ENCODE data around the gene PLIN5. TPM values are rescaled to one million over a fixed set of nuclear protein-coding genes. Genes with fewer than 3 reads are reported as not detected.

PLIN5 gene
- polyA plus RNA-seq, 1 donor from 2014 or later = 1.3 TPM

- peak overlapping the region; percentile 92 for H3K4me3 ChIP-seq (ENCODE audit: low read length)
- no peaks in the 10 kb centered on the region for H3K9me3 ChIP-seq (ENCODE audit: low read length)
Measured at GRCh38 chr19:4579389-4579788, 44.4 kb upstream of the PLIN5 start.

DNA sequence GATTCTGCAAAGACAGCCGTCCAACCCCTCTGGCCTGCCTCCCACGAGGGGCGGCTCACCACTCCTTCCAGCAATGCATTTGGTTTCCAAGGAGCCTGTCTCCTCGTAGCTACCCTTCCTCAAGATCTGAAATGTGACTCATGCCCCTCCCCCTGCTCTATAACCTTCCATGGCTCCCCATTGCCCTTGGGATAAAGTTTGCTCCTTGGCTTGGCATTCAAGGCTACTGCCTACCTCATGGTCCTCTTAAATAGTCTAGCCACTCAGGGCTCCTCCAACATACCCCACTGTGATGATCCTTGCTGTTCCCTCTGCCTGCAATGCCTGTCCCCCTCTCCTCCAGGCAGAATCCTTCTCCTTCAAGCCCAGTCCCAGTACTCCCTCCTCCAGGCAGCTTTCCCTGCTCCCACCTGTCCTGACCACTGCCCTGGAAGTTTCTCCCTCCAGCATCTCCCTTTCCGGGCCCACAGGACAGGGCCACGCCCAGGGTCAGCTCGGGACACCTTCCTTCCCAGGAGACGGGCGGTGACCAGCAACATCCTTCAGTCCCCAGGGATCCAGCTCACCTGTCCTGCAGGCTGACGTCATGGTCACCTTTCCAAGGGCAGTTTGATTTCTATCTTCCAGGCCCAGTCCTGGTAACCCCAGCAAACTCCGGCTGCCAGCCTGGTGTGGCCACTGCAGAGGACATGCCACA, 43.7 kb upstream of the PLIN5 start:
- Histone ChIP-seq H3K36me3 (ENCODE audit: insufficient read depth, low read length) (no peaks in the 10 kb centered on the region), H3F3A (ENCODE audit: insufficient read depth, low read length, poor library complexity, severe bottlenecking) (no peaks in the 10 kb centered on the region), H3K9me2 (ENCODE audit: insufficient read depth, low read length) (no peaks in the 10 kb centered on the region), H3K4me3 (ENCODE audit: low read length) (peak overlapping the region; percentile 92), H3K27me3 (ENCODE audit: insufficient read depth, low read depth, low read length) (no peaks in the 10 kb centered on the region), H3K27ac (ENCODE audit: low read length) (no peak overlapping the region), H3K4me2 (ENCODE audit: low read length) (no peak overlapping the region), H3K9me3 (ENCODE audit: low read length) (no peaks in the 10 kb centered on the region), H2AFZ (ENCODE audit: low read depth, low read length) (no peak overlapping the region), H3K9ac (ENCODE audit: low read length) (no peak overlapping the region), H4K20me1 (ENCODE audit: insufficient read depth) (peaks cover 17% of the 10 kb centered on the region), H3K79me2 (replicated peaks; ENCODE audit: insufficient read depth, low read length) (peaks cover 11% of the 10 kb centered on the region)
- TF ChIP-seq SMC3 (conservative IDR thresholded peaks at IDR 0.05; ENCODE audit: poor library complexity) (no peak), RAD21 (conservative IDR thresholded peaks at IDR 0.05) (no peak), EP300 (conservative IDR thresholded peaks at IDR 0.05; ENCODE audit: poor library complexity, severe bottlenecking) (no peak), MXI1 (conservative IDR thresholded peaks at IDR 0.05; ENCODE audit: poor library complexity, severe bottlenecking) (no peak), TAF1 (IDR thresholded peaks at IDR 0.05; ENCODE audit: low read depth) (no peak), EZH2 (IDR thresholded peaks at IDR 0.05; ENCODE audit: borderline replicate concordance, insufficient read depth, low read length, poor library complexity, severe bottlenecking) (no peak)
- TF ChIP-seq, protein P1, sequence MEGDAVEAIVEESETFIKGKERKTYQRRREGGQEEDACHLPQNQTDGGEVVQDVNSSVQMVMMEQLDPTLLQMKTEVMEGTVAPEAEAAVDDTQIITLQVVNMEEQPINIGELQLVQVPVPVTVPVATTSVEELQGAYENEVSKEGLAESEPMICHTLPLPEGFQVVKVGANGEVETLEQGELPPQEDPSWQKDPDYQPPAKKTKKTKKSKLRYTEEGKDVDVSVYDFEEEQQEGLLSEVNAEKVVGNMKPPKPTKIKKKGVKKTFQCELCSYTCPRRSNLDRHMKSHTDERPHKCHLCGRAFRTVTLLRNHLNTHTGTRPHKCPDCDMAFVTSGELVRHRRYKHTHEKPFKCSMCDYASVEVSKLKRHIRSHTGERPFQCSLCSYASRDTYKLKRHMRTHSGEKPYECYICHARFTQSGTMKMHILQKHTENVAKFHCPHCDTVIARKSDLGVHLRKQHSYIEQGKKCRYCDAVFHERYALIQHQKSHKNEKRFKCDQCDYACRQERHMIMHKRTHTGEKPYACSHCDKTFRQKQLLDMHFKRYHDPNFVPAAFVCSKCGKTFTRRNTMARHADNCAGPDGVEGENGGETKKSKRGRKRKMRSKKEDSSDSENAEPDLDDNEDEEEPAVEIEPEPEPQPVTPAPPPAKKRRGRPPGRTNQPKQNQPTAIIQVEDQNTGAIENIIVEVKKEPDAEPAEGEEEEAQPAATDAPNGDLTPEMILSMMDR (IDR thresholded peaks at IDR 0.05; ENCODE audit: poor library complexity, severe bottlenecking) = no peak

More at GRCh38 chr19:4579389-4579788, 44.4 kb upstream of the PLIN5 start:
- peaks cover 17% of the 10 kb centered on the region for H4K20me1 ChIP-seq (ENCODE audit: insufficient read depth)
- H3K36me3 ChIP-seq (ENCODE audit: insufficient read depth, low read length) = no peaks in the 10 kb centered on the region
- H3K9ac ChIP-seq (ENCODE audit: low read length) = no peak overlapping the region
- no peak overlapping the region for H2AFZ ChIP-seq (ENCODE audit: low read depth, low read length)
- H3K9me2 ChIP-seq (ENCODE audit: insufficient read depth, low read length) = no peaks in the 10 kb centered on the region
- peaks cover 11% of the 10 kb centered on the region for H3K79me2 ChIP-seq (replicated peaks; ENCODE audit: insufficient read depth, low read length)
- no peaks in the 10 kb centered on the region for H3F3A ChIP-seq (ENCODE audit: insufficient read depth, low read length, poor library complexity, severe bottlenecking)
- no peak overlapping the region for H3K4me2 ChIP-seq (ENCODE audit: low read length)
- H3K27ac ChIP-seq (ENCODE audit: low read length) = no peak overlapping the region
- H3K27me3 ChIP-seq (ENCODE audit: insufficient read depth, low read depth, low read length) = no peaks in the 10 kb centered on the region
- TF ChIP-seq RAD21 (conservative IDR thresholded peaks at IDR 0.05) (no peak), MXI1 (conservative IDR thresholded peaks at IDR 0.05; ENCODE audit: poor library complexity, severe bottlenecking) (no peak), TAF1 (IDR thresholded peaks at IDR 0.05; ENCODE audit: low read depth) (no peak), SMC3 (conservative IDR thresholded peaks at IDR 0.05; ENCODE audit: poor library complexity) (no peak), EZH2 (IDR thresholded peaks at IDR 0.05; ENCODE audit: borderline replicate concordance, insufficient read depth, low read length, poor library complexity, severe bottlenecking) (no peak), POLR2AphosphoS5 (IDR thresholded peaks at IDR 0.05) (no peak), EP300 (conservative IDR thresholded peaks at IDR 0.05; ENCODE audit: poor library complexity, severe bottlenecking) (no peak)
- TF ChIP-seq, protein P1 (IDR thresholded peaks at IDR 0.05; ENCODE audit: poor library complexity, severe bottlenecking) = no peak
- TF ChIP-seq, protein P2, sequence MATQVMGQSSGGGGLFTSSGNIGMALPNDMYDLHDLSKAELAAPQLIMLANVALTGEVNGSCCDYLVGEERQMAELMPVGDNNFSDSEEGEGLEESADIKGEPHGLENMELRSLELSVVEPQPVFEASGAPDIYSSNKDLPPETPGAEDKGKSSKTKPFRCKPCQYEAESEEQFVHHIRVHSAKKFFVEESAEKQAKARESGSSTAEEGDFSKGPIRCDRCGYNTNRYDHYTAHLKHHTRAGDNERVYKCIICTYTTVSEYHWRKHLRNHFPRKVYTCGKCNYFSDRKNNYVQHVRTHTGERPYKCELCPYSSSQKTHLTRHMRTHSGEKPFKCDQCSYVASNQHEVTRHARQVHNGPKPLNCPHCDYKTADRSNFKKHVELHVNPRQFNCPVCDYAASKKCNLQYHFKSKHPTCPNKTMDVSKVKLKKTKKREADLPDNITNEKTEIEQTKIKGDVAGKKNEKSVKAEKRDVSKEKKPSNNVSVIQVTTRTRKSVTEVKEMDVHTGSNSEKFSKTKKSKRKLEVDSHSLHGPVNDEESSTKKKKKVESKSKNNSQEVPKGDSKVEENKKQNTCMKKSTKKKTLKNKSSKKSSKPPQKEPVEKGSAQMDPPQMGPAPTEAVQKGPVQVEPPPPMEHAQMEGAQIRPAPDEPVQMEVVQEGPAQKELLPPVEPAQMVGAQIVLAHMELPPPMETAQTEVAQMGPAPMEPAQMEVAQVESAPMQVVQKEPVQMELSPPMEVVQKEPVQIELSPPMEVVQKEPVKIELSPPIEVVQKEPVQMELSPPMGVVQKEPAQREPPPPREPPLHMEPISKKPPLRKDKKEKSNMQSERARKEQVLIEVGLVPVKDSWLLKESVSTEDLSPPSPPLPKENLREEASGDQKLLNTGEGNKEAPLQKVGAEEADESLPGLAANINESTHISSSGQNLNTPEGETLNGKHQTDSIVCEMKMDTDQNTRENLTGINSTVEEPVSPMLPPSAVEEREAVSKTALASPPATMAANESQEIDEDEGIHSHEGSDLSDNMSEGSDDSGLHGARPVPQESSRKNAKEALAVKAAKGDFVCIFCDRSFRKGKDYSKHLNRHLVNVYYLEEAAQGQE (IDR thresholded peaks at IDR 0.05; ENCODE audit: borderline replicate concordance) = no peak

Data from neural cell (in vitro differentiated cells).